NCI-H1417 (cell line): ENCODE results near the gene ZBTB38.

Source experiments
- DNase-seq, 3 experiments: peaks; one replicate each; lab custom pipeline; 2025; lab: John Stamatoyannopoulos, UW

Gene ZBTB38

DNA sequence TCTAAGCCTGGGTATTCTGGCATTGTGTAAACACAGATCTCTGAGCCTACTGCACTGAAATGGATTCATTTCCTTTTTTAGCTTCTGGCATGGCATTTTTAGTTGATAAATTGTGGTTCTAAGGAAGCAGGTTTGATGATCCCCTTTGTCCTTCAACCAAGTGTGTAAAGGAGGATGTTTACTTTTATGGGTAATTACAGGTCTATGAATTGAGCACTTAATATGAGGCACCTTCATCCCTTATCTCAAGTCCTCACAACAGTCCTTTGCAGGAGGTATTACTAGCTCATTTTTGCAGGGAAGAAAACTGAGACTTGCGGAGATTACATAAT, 30.8 kb upstream of the ZBTB38 start:
- DNase-seq, result peak in 1 of 3 experiments; percentile 75

DNA sequence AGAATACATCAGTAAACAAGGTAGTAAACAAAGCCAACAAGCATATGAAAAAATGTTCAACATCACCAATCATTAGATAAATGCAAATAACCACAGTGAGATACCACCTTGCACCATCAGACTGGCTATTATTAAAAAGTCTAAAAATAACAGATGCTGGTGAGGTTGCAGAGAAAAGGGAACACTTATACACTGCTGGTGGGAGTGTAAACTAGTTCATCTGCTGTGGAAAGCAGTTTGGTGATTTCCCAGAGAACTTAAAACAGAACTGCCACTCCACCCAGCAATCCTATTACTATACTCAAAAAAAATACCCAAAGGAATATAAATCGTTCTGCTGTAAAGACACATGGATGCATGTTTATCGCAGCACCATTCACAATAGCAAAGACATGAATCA, 30.3 kb upstream of the ZBTB38 start:
- DNase-seq, result no peak

DNA sequence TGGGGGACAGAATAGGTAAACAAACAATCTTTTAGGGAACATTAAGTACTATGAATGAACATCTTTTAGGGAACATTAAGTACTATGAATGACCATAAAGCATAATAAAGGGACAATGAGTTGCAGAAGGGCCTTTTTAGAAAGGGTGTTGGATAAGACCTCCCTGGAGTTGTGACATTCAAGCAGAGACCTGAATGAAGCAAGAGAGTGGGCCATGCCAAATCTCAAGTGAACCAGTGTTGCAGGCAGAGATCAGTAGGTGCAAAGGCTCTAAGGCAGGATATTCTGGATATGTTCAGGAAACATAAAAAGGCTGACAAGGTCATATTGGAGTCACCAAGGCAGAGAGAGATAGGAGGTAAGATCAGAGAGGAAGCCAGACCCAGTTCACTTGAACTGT, 29.4 kb upstream of the ZBTB38 start:
- no peak for DNase-seq

DNA sequence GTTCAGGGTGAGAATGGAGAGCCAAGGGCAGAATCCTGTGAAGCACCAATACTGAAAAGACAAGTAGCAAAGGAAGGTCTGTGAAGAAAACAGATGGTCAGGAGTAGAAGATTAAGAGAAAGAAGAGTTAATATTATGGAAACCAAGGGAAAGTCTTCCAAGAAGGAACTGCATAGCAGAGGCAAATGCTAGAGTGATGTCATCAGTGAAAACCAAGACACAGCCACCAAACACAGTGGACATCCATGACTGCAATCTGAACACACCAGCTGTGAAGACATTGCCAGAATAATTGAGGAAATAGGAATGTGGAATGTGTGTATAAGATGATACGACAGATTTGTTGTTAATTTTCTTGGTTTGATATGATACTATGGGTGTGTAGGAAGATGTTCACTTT, 26.8 kb upstream of the ZBTB38 start:
- DNase-seq, result no peak

DNA sequence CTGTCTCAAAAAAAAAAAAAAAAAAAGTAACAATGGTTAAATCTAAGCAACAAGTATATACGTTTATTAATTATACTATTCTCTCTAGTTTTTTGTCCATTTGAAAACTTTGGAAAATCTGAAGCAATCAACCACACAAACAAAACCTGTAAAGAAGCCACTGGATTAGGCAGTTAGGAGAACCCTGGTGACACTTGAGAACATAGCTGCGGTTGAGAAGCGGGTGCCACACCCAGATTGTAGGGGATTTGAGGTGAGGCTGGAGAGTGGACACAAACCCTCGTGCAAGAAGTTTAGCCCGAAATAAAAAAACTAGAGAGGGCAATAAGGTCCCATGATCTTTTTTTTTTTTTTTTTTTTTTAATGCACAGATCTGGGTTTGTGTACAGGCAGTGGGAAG, 25.9 kb upstream of the ZBTB38 start:
- no peak for DNase-seq

DNA sequence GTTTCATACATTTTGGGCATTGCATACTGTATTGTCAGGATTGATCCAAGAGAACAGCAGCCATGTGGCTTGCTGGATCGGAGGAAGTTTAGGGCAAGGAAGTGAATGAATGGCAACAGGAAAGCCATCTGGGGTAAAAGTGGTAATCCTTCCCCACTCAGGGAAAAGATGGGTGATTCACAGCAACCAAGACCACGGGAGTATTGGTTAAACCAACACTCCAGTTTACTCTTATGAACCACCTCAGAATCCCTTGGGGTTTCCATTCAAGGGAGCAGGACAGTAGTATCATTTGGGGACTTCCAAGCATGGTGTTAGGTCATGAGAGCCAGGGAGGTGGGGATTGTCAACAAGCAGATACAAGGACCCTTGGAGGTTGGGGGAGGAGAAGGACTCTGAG, 25.2 kb upstream of the ZBTB38 start:
- DNase-seq, result no peak

DNA sequence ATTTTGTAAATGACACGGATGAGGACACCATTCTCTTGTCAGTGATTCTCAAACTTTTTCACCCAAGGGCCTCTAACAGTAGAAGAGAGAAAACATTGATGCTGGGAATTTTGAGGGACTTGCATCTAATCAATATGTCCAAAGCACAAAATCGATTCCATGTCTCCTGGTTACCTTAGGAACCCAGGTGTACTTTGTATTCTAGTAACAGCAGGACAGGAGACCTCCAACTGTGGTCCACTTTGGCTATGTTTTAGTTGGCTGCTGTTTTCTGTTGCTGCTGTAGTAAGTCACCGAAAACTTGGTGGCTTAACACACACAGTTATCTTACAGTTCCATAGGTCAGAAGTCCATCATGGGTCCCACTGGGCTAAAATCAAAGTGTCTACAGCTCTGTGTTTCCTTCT, 24.4 kb upstream of the ZBTB38 start:
- DNase-seq, result no peak

DNA sequence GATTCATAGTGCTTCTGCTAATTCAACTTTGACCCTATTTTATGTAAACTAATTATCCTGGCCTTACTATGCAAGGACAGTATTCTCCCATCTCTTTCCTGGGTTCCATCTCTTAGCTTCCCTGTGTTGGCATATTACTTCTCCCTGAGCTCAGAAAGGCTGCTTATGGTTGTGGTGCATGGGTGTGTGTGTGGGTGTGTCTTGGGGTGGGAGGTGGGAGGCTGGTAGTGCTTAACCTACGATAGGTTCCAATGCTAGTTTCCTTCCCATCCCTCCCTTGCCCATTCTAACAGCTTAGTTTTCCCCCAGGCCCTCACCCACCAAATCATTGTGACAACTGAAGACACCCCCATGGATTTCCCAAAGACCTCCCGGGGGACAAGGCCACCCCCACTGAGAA, 22.8 kb upstream of the ZBTB38 start:
- no peak for DNase-seq

DNA sequence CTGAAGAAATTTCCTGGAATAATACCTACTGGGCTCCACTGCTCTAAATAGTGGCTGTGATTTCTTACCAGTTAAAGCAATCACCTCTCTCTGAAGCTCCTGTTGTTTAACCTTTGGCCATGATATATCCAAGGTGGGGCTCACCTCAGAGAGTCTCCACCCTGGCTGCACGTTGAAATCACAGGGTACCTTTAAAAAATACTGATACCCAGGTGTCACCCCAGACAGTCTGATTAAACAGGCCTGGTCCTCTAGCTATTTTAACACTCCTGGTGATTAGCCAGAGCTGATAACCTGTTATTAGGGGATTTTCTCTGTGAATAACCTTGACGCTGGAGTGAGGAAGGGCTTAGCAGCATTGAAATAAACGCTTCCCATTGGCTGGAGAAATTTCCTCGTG, 22.3 kb upstream of the ZBTB38 start:
- DNase-seq, result peak in 2 of 3 experiments; percentile 69 to 76

DNA sequence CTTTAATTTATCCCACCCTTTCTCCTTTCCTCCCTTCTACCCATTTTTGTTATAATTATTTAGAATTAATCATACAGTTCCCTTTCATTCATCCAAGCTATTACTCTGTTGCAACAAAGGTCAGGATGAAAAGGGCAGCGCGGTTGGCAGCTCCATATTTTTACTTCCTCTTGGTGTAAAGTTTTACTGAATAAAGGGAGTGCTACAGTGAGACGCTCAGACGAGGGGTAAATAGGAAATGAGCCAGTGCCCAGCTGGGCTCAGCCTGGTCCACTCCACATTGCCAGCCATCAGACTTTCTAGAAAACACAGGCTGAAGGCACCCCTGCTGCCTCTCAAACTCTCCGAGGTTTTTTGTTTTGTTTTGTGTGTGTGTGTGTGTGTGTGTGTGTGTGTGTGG, 21.9 kb upstream of the ZBTB38 start:
- DNase-seq, result peak in 1 of 3 experiments; percentile 69

DNA sequence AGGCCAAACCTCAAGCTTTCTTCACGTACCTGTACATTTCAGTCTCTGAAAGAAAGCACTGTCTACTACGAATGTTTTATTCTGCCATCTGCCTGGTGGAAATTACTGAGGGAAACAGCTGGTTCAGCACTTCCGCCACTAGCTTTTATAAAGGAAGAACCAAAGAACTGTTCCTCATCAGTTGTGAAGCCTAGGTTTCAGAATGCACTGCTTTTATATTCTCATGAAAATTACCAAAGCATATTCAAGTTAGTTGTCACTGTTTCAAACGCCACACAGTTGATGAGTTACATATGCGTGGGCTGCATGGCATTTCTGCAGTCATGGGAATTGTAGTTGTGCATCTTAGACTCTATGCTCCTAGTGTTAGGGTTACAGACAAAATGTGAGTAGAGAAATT, 21.5 kb upstream of the ZBTB38 start:
- no peak for DNase-seq

DNA sequence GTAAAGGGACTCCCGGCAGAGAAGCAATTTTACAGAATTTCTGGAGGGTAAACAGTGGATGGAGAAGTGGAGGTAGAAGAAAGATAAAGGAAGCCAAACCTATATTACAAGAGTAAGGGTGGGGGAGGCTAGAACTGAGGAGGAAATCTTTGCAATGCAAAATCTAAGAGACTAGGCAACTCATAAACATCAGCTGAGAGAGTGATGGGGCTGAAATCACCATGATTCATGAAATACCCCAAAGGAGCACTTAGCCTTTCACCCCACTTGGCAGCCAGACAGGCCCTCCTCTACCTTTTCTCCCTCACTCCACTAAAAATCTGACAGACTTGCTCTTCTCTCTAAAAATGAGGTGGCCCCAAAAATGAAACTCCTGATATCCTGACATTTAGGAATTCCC, 19.5 kb upstream of the ZBTB38 start:
- no peak for DNase-seq

DNA sequence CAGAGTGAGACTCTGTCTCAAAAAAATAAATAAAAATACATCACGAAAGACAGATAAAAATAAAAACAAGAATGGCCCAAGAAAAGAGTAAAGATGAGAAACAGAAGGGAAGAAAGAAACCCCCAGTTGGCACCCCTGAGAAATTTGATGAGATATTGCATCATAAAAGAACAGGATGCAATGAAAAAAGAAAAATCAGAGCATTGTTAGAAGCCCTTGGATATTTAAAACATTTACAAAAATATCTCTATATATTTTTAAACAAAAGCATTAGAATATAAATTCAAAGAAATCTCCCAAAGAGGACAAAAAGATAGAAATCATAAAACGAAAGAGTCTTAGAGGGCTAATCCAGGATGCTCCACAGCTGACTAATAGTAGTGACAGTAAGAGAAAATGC, 18.6 kb upstream of the ZBTB38 start:
- no peak for DNase-seq

DNA sequence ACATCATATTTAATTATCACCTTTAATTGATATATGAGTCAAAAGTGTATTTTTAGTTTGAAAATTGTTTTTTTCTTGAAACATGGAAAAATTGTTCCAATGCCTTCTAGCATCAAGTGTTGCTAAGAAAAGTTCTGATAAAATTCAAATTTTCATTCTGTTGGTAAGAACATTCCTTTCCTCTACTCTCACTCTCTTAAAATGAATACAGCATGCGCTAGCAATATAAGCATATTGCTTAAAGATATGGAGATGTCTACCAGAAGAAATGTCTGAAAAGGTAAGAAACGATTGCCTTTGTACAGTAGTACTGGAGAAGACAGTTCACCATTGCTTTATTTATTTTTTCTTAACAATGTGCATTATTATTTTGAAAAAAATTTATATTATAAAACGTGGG, 17.6 kb upstream of the ZBTB38 start:
- DNase-seq, result no peak

DNA sequence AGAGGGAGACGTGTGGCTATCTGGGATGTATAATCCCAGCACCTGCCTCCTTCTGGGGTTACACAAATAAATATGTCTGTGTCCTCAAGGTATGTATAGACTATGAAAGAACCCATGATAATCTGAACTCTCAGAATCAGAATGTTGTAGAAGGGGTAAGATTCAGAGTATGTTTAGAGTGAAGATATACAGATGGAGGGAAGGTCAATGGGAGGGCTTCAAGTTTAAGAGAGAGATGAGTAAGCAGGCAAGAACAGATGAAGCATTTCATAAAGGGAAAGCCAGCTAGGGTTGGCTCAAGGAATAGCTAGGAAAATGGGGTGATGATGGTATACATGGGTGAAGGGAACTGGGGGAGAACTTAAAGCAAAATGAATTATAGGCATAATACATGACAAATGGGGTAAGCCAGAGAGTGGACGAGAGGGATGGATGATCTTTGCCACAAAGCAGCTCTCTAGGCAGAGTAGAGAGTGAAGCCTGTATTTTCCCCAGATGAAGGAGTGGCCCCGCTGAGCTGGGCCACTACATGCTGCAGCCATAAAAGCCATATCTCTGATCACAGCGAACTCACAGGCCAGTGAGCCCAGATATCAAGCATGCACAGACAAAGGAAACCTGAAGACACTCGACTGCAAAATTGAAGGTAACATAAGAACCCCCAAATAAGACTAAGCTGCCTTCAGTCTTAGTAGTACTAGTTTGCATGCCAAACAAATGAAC, 15.9 kb upstream of the ZBTB38 start:
- DNase-seq, result no peak

DNA sequence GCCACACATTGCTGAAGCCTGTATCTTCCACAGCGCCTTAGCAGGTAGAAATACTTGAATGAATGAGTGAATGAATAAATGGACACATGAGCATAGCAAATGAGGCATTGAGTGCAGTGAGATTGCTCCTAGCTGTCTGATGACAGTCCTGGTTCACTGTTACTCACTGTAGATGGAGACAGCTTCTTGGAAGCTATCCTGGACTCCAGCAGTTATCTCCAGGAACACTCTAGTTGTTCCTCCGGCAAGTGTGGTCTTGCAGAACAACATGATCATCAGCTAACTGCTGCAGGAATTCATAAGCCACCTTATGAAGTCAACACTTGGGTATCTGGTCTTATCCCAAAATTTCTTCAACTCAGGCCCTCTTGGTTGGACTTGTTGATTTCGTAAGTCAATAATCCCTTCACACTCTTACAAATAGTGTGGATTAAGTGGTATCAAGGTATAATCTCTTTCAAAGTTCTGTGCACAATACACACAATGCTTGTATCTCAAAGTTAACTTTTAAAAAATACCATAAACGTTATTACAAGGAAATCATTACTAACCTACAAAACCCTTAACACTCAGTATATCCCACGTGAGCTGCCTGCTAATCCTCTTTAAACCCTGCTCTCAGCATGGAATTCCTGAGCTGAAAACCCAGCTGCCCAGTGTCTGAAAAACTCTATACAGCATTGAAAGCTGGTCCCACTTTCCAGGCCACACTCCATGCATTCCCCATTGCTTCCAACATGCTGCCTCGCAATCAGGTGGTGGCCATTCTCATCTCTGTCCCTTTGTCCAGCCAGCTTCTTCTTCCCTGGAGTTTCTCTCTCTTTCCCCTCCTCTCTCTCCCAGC, 14.4 kb upstream of the ZBTB38 start:
- no peak for DNase-seq

DNA sequence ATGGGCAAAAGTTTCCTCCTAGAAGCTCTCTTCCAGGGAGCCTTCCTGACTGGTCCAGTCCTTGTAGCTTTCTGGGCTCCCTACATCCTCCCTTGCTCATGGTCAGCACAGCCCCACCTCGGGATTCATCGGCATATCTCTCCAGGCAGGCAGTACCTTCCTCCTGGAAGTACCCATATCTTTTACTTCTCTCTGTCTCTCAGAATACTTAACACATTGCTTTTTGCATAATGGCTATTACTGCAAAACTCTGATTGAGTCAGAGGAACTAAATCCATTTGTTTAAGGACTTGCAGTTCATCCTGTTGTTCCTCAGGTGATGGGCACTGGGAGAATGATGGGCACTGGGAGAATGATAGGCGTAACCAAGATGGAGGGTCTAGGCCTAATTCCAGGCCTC, 13.8 kb upstream of the ZBTB38 start:
- no peak for DNase-seq

DNA sequence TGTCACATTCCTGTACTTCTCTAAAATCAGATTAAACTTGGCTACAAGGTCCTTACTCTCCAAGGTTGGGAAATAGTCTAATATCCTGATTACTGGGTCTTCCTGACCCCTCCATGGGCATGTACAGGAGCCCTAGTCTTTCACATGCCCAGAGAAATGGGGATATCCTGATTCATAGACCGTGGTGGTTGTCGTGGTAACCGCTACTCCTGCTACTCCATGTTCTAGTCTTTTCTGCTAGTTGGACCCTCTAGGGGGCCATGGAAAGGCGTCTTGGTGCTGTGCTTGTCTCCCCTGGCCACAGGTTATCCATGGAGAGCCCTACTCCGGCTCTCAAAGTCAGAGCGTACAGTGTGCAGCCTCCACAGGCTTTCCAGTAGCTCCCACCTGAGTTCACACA, 13.1 kb upstream of the ZBTB38 start:
- peak in 2 of 3 experiments; percentile 3 to 5 for DNase-seq

DNA sequence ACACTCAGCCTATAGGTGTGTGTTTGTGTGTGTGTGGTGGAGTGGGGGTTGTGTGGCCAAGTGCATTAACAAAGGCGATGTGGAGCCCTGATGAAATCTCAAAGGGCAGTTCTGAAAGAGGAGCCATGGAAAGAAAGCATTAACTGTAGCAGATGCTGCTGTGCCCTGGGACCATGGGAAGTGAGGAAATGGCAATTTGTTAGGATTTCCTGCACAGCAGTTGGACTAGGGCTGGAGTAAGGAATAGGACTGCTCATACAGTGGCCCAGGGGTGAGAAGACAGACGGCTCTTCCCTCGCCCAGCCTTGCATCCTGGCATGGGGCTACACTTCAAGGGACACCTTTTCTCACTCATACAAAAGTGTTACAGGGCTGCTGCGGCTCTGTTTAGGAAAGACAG, 12.3 kb upstream of the ZBTB38 start:
- DNase-seq, result no peak

DNA sequence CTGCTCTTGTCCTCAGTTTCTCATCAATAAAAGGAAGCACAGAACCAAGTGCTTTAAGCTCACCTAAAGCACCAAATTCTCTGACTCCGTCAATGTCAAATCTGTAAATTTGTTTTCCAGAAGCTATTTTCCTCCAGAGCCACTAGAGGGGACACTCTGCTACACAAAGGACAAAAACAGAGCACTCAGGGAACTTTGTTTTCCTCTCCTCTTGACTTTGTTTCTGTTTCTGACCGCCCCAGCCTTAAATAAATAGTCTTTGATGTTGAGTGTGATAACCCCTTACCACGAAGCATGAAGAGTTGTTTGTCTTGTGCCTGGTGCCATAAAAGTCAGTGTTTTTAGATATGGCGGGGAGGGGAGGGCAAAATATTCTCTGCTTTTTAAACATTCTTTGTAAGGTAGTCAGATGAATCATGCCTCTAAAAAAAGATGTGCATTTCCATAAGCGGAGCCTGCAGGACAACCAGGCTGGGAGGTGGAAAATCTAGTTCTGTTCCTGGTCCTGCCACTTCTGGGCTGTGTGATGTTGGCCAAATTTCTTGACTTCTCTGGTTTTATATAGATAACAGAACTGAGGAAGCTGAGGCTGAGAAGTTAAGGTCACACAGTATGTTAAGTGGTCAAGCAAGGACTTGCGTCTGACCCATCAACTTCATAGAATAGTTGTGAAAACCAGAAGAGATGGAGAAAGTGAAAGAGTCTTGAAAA, 7.3 kb upstream of the ZBTB38 start:
- DNase-seq, result peak; percentile 20 to 69 (median 51)

DNA sequence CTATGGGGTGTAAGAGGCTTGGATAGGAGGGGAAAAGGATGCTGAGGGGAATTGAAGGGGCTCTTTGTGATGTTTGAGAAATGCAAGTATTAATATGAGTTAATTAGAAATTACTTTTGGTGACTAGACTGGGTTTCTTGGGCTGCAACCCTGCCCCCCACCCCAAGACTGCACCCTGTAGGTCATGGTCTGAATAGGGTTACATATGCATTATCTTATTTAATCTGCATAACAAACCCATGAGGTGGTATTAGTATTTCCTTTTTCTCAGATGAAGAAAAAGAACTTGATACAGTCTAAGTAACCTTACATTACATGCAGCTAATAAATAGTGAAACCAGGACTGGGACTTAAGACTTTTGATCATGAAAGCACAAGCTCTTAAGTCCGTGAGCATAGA, 5.6 kb upstream of the ZBTB38 start:
- no peak for DNase-seq

DNA sequence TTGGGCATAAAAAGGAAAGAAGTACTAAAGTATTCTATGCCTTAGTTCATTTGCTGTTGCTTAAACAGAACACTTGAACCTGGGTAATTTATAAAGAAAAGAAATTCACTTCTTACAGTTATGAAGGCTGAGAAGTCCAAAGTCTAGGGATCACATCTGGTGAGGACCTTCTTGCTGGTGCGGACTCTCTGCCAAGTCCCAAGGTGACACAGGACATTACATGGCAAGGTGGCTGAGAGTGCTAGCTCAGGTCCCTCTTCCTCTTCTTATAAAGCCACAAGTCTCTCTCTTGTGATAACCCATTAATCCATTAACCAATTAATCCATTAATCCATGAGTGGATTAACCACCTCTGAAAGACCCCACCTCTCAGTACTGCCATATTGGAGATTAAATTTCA, 3.1 kb upstream of the ZBTB38 start:
- no peak for DNase-seq
